H9 (cell line): Measurements from ENCODE around the gene PEAK3. TPM values are rescaled to one million over a fixed set of nuclear protein-coding genes. Genes with fewer than 3 reads are reported as not detected.

Experiments
- DNase-seq: peaks from one replicate; pipeline ENCODE4 v3.0.0-alpha.2; 2017
- H2AFZ ChIP-seq: one replicate; pipeline ENCODE4 v1.6.1; 2013; ENCODE audit warnings: mild to moderate bottlenecking, low read length, control low read depth, moderate library complexity
- H2AK5ac ChIP-seq: 2 replicates; pipeline ENCODE4 v1.6.1; 2013; ENCODE audit warnings: low read length, control low read depth, mixed read lengths; ENCODE audit not compliant: insufficient read length
- H2BK120ac ChIP-seq: one replicate; pipeline ENCODE4 v1.6.1; 2013; ENCODE audit warnings: low read depth, mild to moderate bottlenecking, low read length, control low read depth, inconsistent platforms; ENCODE audit not compliant: poor library complexity, severe bottlenecking
- H2BK12ac ChIP-seq: 2 replicates; pipeline ENCODE4 v1.6.1; 2013; ENCODE audit warnings: low read length, control low read depth, mixed read lengths, low read depth; ENCODE audit not compliant: insufficient read length
- H2BK15ac ChIP-seq: 2 replicates; pipeline ENCODE4 v1.6.1; 2013; ENCODE audit warnings: low read depth, low read length, control low read depth
- H2BK20ac ChIP-seq: one replicate; pipeline ENCODE4 v1.6.1; 2013; ENCODE audit warnings: low read depth, mild to moderate bottlenecking, low read length, control low read depth, inconsistent platforms; ENCODE audit not compliant: poor library complexity, severe bottlenecking
- H2BK5ac ChIP-seq: 2 replicates; pipeline ENCODE4 v1.6.1; 2013; ENCODE audit warnings: low read length, control low read depth, mixed read lengths; ENCODE audit not compliant: insufficient read length
- H3K14ac ChIP-seq: 2 replicates; pipeline ENCODE4 v1.6.1; 2013; ENCODE audit warnings: low read length, control low read depth; ENCODE audit not compliant: insufficient read depth
- H3K18ac ChIP-seq: 2 replicates; pipeline ENCODE4 v1.6.1; 2013; ENCODE audit warnings: low read depth, mild to moderate bottlenecking, mixed read lengths, low read length, control low read depth; ENCODE audit not compliant: insufficient read length
- H3K23ac ChIP-seq: 2 replicates; pipeline ENCODE4 v1.6.1; 2013; ENCODE audit warnings: low read length, control low read depth, mixed read lengths, low read depth; ENCODE audit not compliant: insufficient read length
- H3K23me2 ChIP-seq: 2 replicates; pipeline ENCODE4 v1.6.1; 2013; ENCODE audit warnings: low read depth, mild to moderate bottlenecking, mixed read lengths, low read length, control low read depth; ENCODE audit not compliant: insufficient read length, poor library complexity, severe bottlenecking
- H3K27ac ChIP-seq: 2 replicates; pipeline ENCODE4 v1.5.1; 2013; ENCODE audit warnings: low read length, control low read depth, mixed read lengths, low read depth; ENCODE audit not compliant: insufficient read length
- H3K27me3 ChIP-seq: 2 replicates; pipeline ENCODE4 v1.6.1; 2013; ENCODE audit warnings: low read length, control low read depth, inconsistent platforms; ENCODE audit not compliant: insufficient read depth
- H3K4ac ChIP-seq: 2 replicates; pipeline ENCODE4 v1.6.1; 2013; ENCODE audit warnings: low read depth, mild to moderate bottlenecking, control low read depth, inconsistent platforms, low read length, moderate library complexity
- H3K4me1 ChIP-seq: 2 replicates; pipeline ENCODE4 v1.6.1; 2013; ENCODE audit warnings: low read length, control low read depth, inconsistent platforms; ENCODE audit not compliant: insufficient read depth
- H3K4me2 ChIP-seq: 2 replicates; pipeline ENCODE4 v1.6.1; 2013; ENCODE audit warnings: low read length, control low read depth, mixed read lengths; ENCODE audit not compliant: insufficient read length, insufficient read depth
- H3K56ac ChIP-seq: 2 replicates; pipeline ENCODE4 v1.6.1; 2013; ENCODE audit warnings: low read depth, mild to moderate bottlenecking, mixed read lengths, low read length, control low read depth; ENCODE audit not compliant: insufficient read length
- H3K79me1 ChIP-seq: 2 replicates; pipeline ENCODE4 v1.6.1; 2013; ENCODE audit warnings: low read depth, mild to moderate bottlenecking, moderate library complexity, low read length, control low read depth, inconsistent platforms; ENCODE audit not compliant: insufficient read depth, poor library complexity, severe bottlenecking
- H3K79me2 ChIP-seq: 2 replicates; pipeline ENCODE4 v1.6.1; 2013; ENCODE audit warnings: low read length, control low read depth, inconsistent platforms; ENCODE audit not compliant: insufficient read depth
- H3K9ac ChIP-seq: 2 replicates; pipeline ENCODE4 v1.6.1; 2013; ENCODE audit warnings: low read length, control low read depth, mixed read lengths; ENCODE audit not compliant: insufficient read length; ENCODE audit errors: extremely low read depth
- H3K9me3 ChIP-seq: one replicate; pipeline ENCODE4 v1.6.1; 2013; ENCODE audit warnings: low read depth, low read length, inconsistent platforms; ENCODE audit not compliant: control insufficient read depth
- H3T11ph ChIP-seq: one replicate; pipeline ENCODE4 v1.6.1; 2013; ENCODE audit warnings: mild to moderate bottlenecking, low read length, control low read depth, inconsistent platforms
- H4K20me1 ChIP-seq: one replicate; pipeline ENCODE4 v1.6.1; 2013; ENCODE audit not compliant: control insufficient read depth, insufficient read length, insufficient read depth
- H4K5ac ChIP-seq: 2 replicates; pipeline ENCODE4 v1.6.1; 2013; ENCODE audit warnings: low read depth, mild to moderate bottlenecking, mixed read lengths, low read length, control low read depth; ENCODE audit not compliant: insufficient read length
- H4K8ac ChIP-seq: replicated peaks from 2 replicates; pipeline ENCODE4 v1.6.1; 2013; ENCODE audit warnings: low read length, control low read depth, mixed read lengths, low read depth; ENCODE audit not compliant: insufficient read length
- H4K91ac ChIP-seq: 2 replicates; pipeline ENCODE4 v1.6.1; 2013; ENCODE audit warnings: low read depth, mild to moderate bottlenecking, moderate library complexity, mixed read lengths, low read length, control low read depth; ENCODE audit not compliant: insufficient read length
- H3K27ac Mint-ChIP-seq, 3 experiments: 2 replicates in 2 of 3; 3 replicates in 1 of 3; pipeline ENCODE4 v1.8.0; 2020 to 2021; ENCODE audit warnings: mixed read lengths in 3 of 3, mild to moderate bottlenecking in 1 of 3, moderate library complexity in 1 of 3
- H3K27me3 Mint-ChIP-seq: 2 replicates; pipeline ENCODE4 v1.8.0; 2021; ENCODE audit warnings: low read depth, mild to moderate bottlenecking, moderate library complexity, mixed read lengths
- H3K36me3 Mint-ChIP-seq, 3 experiments: 2 replicates in 2 of 3; 3 replicates in 1 of 3; pipeline ENCODE4 v1.8.0; 2020 to 2021; ENCODE audit warnings: low read depth in 3 of 3, mixed read lengths in 3 of 3; ENCODE audit not compliant: insufficient read depth in 1 of 3
- H3K4me1 Mint-ChIP-seq, 2 experiments: 2 replicates each; pipeline ENCODE4 v1.8.0; 2020; ENCODE audit warnings: mixed read lengths in 2 of 2
- H3K4me3 Mint-ChIP-seq, 2 experiments: 2 replicates in 1 of 2; 3 replicates in 1 of 2; pipeline ENCODE4 v1.8.0; 2020 to 2021; ENCODE audit warnings: mild to moderate bottlenecking in 2 of 2, mixed read lengths in 2 of 2, moderate library complexity in 1 of 2
- H3K9me3 Mint-ChIP-seq, 2 experiments: 2 replicates in 1 of 2; 3 replicates in 1 of 2; pipeline ENCODE4 v1.8.0; 2020; ENCODE audit warnings: mild to moderate bottlenecking in 2 of 2, mixed read lengths in 2 of 2, moderate library complexity in 1 of 2
- WGBS: extraction: QIAGEN DNeasy Blood & Tissue Kit; methylation state at CpG from one replicate; pipeline ENCODE4 v1.1.7; 2013; ENCODE audit warnings: missing lambda C conversion rate, low lambda C conversion rate, mixed read lengths; ENCODE audit not compliant: insufficient read length; ENCODE audit errors: extremely low coverage; 5-methylcytosine and 5-hydroxymethylcytosine counted together
- total RNA-seq: library from RNA; stranded (reverse); gene quantifications from 2 replicates; pipeline ENCODE4 v1.2.1, GENCODE V29; 2021
- TF ChIP-seq, protein P1 (sequence below): fragments of 200-600 bp; sonication (generic); conservative IDR thresholded peaks from 3 replicates; pipeline ENCODE4 v1.8.0; 2021; ENCODE audit warnings: antibody characterized with exemption, mild to moderate bottlenecking

The PEAK3 gene
- total RNA-seq, 1 experiment from 2014 or later: not detected

- no peak overlapping the region for H4K91ac ChIP-seq
- H3K27ac ChIP-seq: no peak overlapping the region
- no peak overlapping the region for H2BK12ac ChIP-seq
- no peaks in the 10 kb centered on the region for H3K4me1 ChIP-seq
- no peak overlapping the region for H3K56ac ChIP-seq
- no peak overlapping the region for H2BK20ac ChIP-seq
- no peak for DNase-seq
- H3K4me2 ChIP-seq: no peak overlapping the region
- no peaks in the 10 kb centered on the region for H4K20me1 ChIP-seq
- H3K79me1 ChIP-seq: no peaks in the 10 kb centered on the region
- Mint-ChIP-seq H3K27me3 (peaks cover 58% of the 10 kb centered on the region), H3K27ac (no peak overlapping the region), H3K4me1 (peaks cover 0 to 7% of the 10 kb centered on the region in 2 experiments; a peak in 2 of 4 replicates), H3K4me3 (no peak overlapping the region), H3K9me3 (no peaks in the 10 kb centered on the region), H3K36me3 (no peaks in the 10 kb centered on the region)
- H3K9ac ChIP-seq: no peak overlapping the region
- WGBS: no CpG with 5 or more reads among the region's 16 CpGs
- H3K9me3 ChIP-seq: no peaks in the 10 kb centered on the region
- H3K79me2 ChIP-seq: no peaks in the 10 kb centered on the region
- H3T11ph ChIP-seq: no peak overlapping the region
- no peak overlapping the region for H4K5ac ChIP-seq
- no peak overlapping the region for H3K18ac ChIP-seq
- no peak overlapping the region for H2AFZ ChIP-seq
- H3K14ac ChIP-seq: no peak overlapping the region
- TF ChIP-seq, protein P1, sequence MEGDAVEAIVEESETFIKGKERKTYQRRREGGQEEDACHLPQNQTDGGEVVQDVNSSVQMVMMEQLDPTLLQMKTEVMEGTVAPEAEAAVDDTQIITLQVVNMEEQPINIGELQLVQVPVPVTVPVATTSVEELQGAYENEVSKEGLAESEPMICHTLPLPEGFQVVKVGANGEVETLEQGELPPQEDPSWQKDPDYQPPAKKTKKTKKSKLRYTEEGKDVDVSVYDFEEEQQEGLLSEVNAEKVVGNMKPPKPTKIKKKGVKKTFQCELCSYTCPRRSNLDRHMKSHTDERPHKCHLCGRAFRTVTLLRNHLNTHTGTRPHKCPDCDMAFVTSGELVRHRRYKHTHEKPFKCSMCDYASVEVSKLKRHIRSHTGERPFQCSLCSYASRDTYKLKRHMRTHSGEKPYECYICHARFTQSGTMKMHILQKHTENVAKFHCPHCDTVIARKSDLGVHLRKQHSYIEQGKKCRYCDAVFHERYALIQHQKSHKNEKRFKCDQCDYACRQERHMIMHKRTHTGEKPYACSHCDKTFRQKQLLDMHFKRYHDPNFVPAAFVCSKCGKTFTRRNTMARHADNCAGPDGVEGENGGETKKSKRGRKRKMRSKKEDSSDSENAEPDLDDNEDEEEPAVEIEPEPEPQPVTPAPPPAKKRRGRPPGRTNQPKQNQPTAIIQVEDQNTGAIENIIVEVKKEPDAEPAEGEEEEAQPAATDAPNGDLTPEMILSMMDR: no peak
- no peak overlapping the region for H2BK120ac ChIP-seq
- H2BK5ac ChIP-seq: no peak overlapping the region
- no peak overlapping the region for H2AK5ac ChIP-seq
- H4K8ac ChIP-seq: no peak overlapping the region
- H2BK15ac ChIP-seq: no peak overlapping the region
- H3K23me2 ChIP-seq: no peaks in the 10 kb centered on the region
- H3K23ac ChIP-seq: no peak overlapping the region
- no peak overlapping the region for H3K4ac ChIP-seq
- peaks cover 8% of the 10 kb centered on the region; the same call in 1 of the 2 replicates for H3K27me3 ChIP-seq
These were observed 14.2 kb upstream of the PEAK3 start for GRCh38 chr19:2296141-2296540.
